ENCODE measurements around the gene BDH1. TPM values are rescaled to one million over a fixed set of nuclear protein-coding genes. Genes with fewer than 3 reads are reported as not detected.
A peak's percentile ranks its signal among the peaks of the same experiment; 100 is the strongest.

The BDH1 gene
- total RNA-seq, 2 donors from 2014 or later = 32.5 to 49.0 TPM

- no peaks in the 10 kb centered on the region for H3K4me1 ChIP-seq (ENCODE audit: control insufficient read depth, insufficient read depth, low read length)
- Mint-ChIP-seq H3K27me3 (ENCODE audit: insufficient read depth) (no peaks in the 10 kb centered on the region), H3K36me3 (ENCODE audit: low read depth) (no peaks in the 10 kb centered on the region), H3K4me3 (no peak overlapping the region), H3K27ac (no peak overlapping the region), H3K9me3 (peaks cover 10% of the 10 kb centered on the region), H3K4me1 (peaks cover 1% of the 10 kb centered on the region)
- 93 to 94% methylated on average over 7 of the region's 7 CpGs for WGBS, 2 experiments (ENCODE audit: insufficient coverage in 1 of 2, insufficient read length in 1 of 2)
- no peaks in the 10 kb centered on the region for H3K27me3 ChIP-seq (ENCODE audit: control insufficient read depth, insufficient read depth, low read length, poor library complexity, severe bottlenecking)
- DNase-seq = no peak
- no peak overlapping the region for H3K4me3 ChIP-seq (ENCODE audit: low read length)
- peaks cover 7% of the 10 kb centered on the region for H3K9me3 ChIP-seq (ENCODE audit: control insufficient read depth, low read length)
- no peak for TF ChIP-seq CTCF (conservative IDR thresholded peaks at IDR 0.05)
- no peaks in the 10 kb centered on the region for H3K36me3 ChIP-seq (ENCODE audit: control insufficient read depth, insufficient read depth, low read length)
- no peak overlapping the region for H3K27ac ChIP-seq (ENCODE audit: low read depth, low read length)
- no peak overlapping the region for H3K9ac ChIP-seq (ENCODE audit: extremely low read depth, low read length, poor library complexity, severe bottlenecking)
Observed at GRCh38 chr3:197583371-197583770, 27.6 kb upstream of the BDH1 start.

GRCh38 chr3:197580253-197580691 lies 24.5 kb upstream of the BDH1 start:
- H3K27ac Mint-ChIP-seq = peak overlapping the region; percentile 50
- no peaks in the 10 kb centered on the region for H3K27me3 Mint-ChIP-seq (ENCODE audit: insufficient read depth)
- H3K36me3 ChIP-seq (ENCODE audit: control insufficient read depth, insufficient read depth, low read length) = no peaks in the 10 kb centered on the region
- H3K4me1 ChIP-seq (ENCODE audit: control insufficient read depth, insufficient read depth, low read length) = no peaks in the 10 kb centered on the region
- 69 to 79% methylated on average over 5 to 9 of the region's 9 CpGs for WGBS, 2 experiments (ENCODE audit: insufficient coverage in 1 of 2, insufficient read length in 1 of 2)
- no peaks in the 10 kb centered on the region for H3K27me3 ChIP-seq (ENCODE audit: control insufficient read depth, insufficient read depth, low read length, poor library complexity, severe bottlenecking)
- peak; percentile 72 for DNase-seq
- no peak overlapping the region for H3K4me3 Mint-ChIP-seq
- TF ChIP-seq CTCF (conservative IDR thresholded peaks at IDR 0.05) = no peak
- peaks cover 16% of the 10 kb centered on the region for H3K9me3 ChIP-seq (ENCODE audit: control insufficient read depth, low read length)
- H3K4me3 ChIP-seq (ENCODE audit: low read length) = no peak overlapping the region
- peaks cover 12% of the 10 kb centered on the region for H3K9me3 Mint-ChIP-seq
- H3K4me1 Mint-ChIP-seq = peaks cover 29% of the 10 kb centered on the region
- no peak overlapping the region for H3K9ac ChIP-seq (ENCODE audit: extremely low read depth, low read length, poor library complexity, severe bottlenecking)
- no peaks in the 10 kb centered on the region for H3K36me3 Mint-ChIP-seq (ENCODE audit: low read depth)
- H3K27ac ChIP-seq (ENCODE audit: low read depth, low read length) = no peak overlapping the region

GRCh38 chr3:197578376-197578775 lies 22.6 kb upstream of the BDH1 start:
- no peak overlapping the region for H3K27ac Mint-ChIP-seq
- WGBS, 2 experiments (ENCODE audit: insufficient coverage in 1 of 2, insufficient read length in 1 of 2) = 91 to 97% methylated on average over 4 to 5 of the region's 6 CpGs
- Histone ChIP-seq H3K27me3 (ENCODE audit: control insufficient read depth, insufficient read depth, low read length, poor library complexity, severe bottlenecking) (no peaks in the 10 kb centered on the region), H3K4me3 (ENCODE audit: low read length) (no peak overlapping the region), H3K27ac (ENCODE audit: low read depth, low read length) (no peak overlapping the region), H3K4me1 (ENCODE audit: control insufficient read depth, insufficient read depth, low read length) (peaks cover 11% of the 10 kb centered on the region), H3K9ac (ENCODE audit: extremely low read depth, low read length, poor library complexity, severe bottlenecking) (no peak overlapping the region), H3K36me3 (ENCODE audit: control insufficient read depth, insufficient read depth, low read length) (no peaks in the 10 kb centered on the region), H3K9me3 (ENCODE audit: control insufficient read depth, low read length) (peaks cover 17% of the 10 kb centered on the region)
- H3K4me1 Mint-ChIP-seq = peaks cover 47% of the 10 kb centered on the region
- no peak for DNase-seq
- H3K4me3 Mint-ChIP-seq = no peak overlapping the region
- H3K27me3 Mint-ChIP-seq (ENCODE audit: insufficient read depth) = no peaks in the 10 kb centered on the region
- peaks cover 12% of the 10 kb centered on the region for H3K9me3 Mint-ChIP-seq
- no peak for TF ChIP-seq CTCF (conservative IDR thresholded peaks at IDR 0.05)
- no peaks in the 10 kb centered on the region for H3K36me3 Mint-ChIP-seq (ENCODE audit: low read depth)

All from endodermal cell (in vitro differentiated cells).